Measurements from ENCODE around the gene EGFR. TPM values are rescaled to one million over a fixed set of nuclear protein-coding genes. Genes with fewer than 3 reads are reported as not detected.

The EGFR gene
- total RNA-seq, 1 donor from 2014 or later, result 23.4 TPM

GRCh38 chr7:55144333-55145317 lies 125.8 kb downstream of the EGFR start:
- no peak for DNase-seq (ENCODE audit: low spot score)

GRCh38 chr7:55145606-55146005 lies 126.8 kb downstream of the EGFR start:
- no peak for DNase-seq (ENCODE audit: low spot score)

GRCh38 chr7:55147101-55147500 lies 128.3 kb downstream of the EGFR start:
- DNase-seq (ENCODE audit: low spot score), result no peak

- no peak for DNase-seq (ENCODE audit: low spot score)
These were observed 128.9 kb downstream of the EGFR start for GRCh38 chr7:55147736-55148135.

GRCh38 chr7:55148571-55148970 lies 129.8 kb downstream of the EGFR start:
- no peak for DNase-seq (ENCODE audit: low spot score)

- no peak for DNase-seq (ENCODE audit: low spot score)
These were observed 130.2 kb downstream of the EGFR start for GRCh38 chr7:55149001-55149400.

GRCh38 chr7:55150166-55150565 lies 131.3 kb downstream of the EGFR start:
- no peak for DNase-seq (ENCODE audit: low spot score)

- DNase-seq (ENCODE audit: low spot score), result no peak
These were observed 132.1 kb downstream of the EGFR start for GRCh38 chr7:55150709-55151451.

GRCh38 chr7:55152516-55152915 lies 133.7 kb downstream of the EGFR start:
- no peak for DNase-seq (ENCODE audit: low spot score)

GRCh38 chr7:55154096-55154495 lies 135.3 kb downstream of the EGFR start:
- no peak for DNase-seq (ENCODE audit: low spot score)

- DNase-seq (ENCODE audit: low spot score), result no peak
These were observed 136.7 kb downstream of the EGFR start for GRCh38 chr7:55155351-55156117.

- peak; percentile 82 for DNase-seq (ENCODE audit: low spot score)
These were observed 138.3 kb downstream of the EGFR start for GRCh38 chr7:55156919-55157763.

GRCh38 chr7:55157764-55158105 lies 138.9 kb downstream of the EGFR start:
- no peak for DNase-seq (ENCODE audit: low spot score)

- no peak for DNase-seq (ENCODE audit: low spot score)
These were observed 139.9 kb downstream of the EGFR start for GRCh38 chr7:55158541-55159382.

GRCh38 chr7:55160539-55160938 lies 141.7 kb downstream of the EGFR start:
- DNase-seq (ENCODE audit: low spot score), result no peak

GRCh38 chr7:55161154-55161687 lies 142.4 kb downstream of the EGFR start:
- DNase-seq (ENCODE audit: low spot score), result no peak

- no peak for DNase-seq (ENCODE audit: low spot score)
These were observed 143.7 kb downstream of the EGFR start for GRCh38 chr7:55162476-55162875.

GRCh38 chr7:55163733-55164132 lies 144.9 kb downstream of the EGFR start:
- no peak for DNase-seq (ENCODE audit: low spot score)

- no peak for DNase-seq (ENCODE audit: low spot score)
These were observed 145.7 kb downstream of the EGFR start for GRCh38 chr7:55164527-55164926.
